Uterus (tissue), 2 donors: ENCODE measurements around the gene HBEGF.

Source experiments
- CTCF ChIP-seq, 4 experiments: fragments of 200-600 bp in 2 of 4; fragments of 450-650 bp in 2 of 4; sonication (generic) in 2 of 4; IDR thresholded peaks; one replicate each; pipeline ENCODE4 v1.5.1; 2016 to 2019; ENCODE audit warnings: antibody characterized with exemption in 4 of 4, mild to moderate bottlenecking in 2 of 4, moderate library complexity in 1 of 4
- POLR2A ChIP-seq, 2 donors: fragments of 450-650 bp; IDR thresholded peaks; one replicate each; pipeline ENCODE4 v1.6.1; 2016; ENCODE audit warnings: antibody characterized with exemption in 2 of 2, mild to moderate bottlenecking in 1 of 2, moderate library complexity in 1 of 2

GRCh38 chr5:140337880-140338279 is 8.5 kb downstream of the HBEGF start:
- TF ChIP-seq POLR2A (IDR thresholded peaks at IDR 0.05) (no peak), CTCF (IDR thresholded peaks at IDR 0.05) (no peak)
